GM18526 (cell line): Measurements from ENCODE around the gene MBTPS1.

Source experiments
- POLR2A ChIP-seq: IDR thresholded peaks from 3 replicates; pipeline ENCODE4 v1.6.1; 2011; ENCODE audit not compliant: insufficient read length; ENCODE audit errors: extremely low read depth

MBTPS1 gene

DNA sequence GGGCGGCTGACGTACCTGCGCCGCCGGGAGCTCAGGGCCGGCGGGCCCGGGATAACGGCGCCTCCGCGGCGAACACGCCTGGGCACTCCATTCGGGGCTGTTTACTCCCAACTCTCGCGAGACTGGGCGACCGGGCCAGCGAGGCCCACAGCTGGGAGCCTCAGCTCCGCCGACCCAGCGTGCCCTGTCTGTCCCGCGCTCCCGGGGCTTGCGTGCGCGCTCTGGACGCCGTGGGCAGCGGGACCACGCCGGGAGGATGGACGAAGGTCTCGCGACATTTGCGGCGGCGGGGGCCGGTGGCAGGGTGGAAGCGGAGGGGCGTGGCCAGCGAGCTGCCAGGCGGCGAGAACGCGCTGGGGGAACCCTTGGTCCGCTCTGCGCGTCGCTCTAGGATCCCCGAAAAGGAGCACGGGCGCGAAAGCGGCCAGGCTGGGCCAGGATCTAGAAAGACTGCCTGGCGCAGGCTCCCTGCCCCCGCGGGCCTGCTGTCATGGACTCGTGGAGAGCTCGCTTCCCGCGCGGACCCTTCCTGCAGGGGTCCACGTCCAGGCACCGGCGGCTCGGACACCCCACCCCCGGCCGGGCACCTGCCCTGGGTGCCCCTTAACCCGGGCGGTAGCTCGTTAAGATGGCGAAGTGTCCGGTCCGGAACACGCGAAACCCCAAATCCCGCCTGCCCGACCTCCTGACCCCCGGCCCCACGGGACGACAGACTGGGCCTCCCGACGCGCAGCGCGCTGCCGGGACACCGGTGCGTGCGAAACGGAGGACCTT lies at the start of gene MBTPS1:
Gene MBTPS1 (minus strand): TSS at position 223 of the 774 bp plus-strand sequence. CDS start 15,159 bp downstream, outside the sequence.
- TF ChIP-seq POLR2A, result peak; percentile 78

GRCh38 chr16:84165746-84166145 lies 49.0 kb upstream of the MBTPS1 start:
- no peak for TF ChIP-seq POLR2A

- no peak for TF ChIP-seq POLR2A
Observed at GRCh38 chr16:84161801-84162200, 45.1 kb upstream of the MBTPS1 start.

DNA sequence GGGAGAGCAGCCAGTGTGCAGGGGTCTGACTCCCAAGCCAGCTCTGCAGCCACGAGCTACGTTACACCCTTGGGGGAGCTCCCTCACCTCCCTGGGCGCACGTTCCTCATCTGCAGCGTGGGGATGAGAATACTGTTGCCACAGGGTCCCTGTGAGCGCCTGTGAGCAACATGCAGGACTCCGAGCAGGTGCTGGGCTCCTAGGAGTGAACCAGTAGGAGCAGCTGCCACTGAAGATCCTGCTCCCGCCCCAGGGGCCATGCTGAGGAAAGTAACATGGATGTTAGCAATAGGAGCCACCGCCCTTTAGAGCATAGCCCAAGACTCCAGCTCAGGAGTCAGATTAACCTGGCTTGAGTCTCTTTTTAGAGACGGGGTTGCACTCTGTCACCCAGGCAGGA lies 44.3 kb upstream of the MBTPS1 start:
- TF ChIP-seq POLR2A, result no peak

DNA sequence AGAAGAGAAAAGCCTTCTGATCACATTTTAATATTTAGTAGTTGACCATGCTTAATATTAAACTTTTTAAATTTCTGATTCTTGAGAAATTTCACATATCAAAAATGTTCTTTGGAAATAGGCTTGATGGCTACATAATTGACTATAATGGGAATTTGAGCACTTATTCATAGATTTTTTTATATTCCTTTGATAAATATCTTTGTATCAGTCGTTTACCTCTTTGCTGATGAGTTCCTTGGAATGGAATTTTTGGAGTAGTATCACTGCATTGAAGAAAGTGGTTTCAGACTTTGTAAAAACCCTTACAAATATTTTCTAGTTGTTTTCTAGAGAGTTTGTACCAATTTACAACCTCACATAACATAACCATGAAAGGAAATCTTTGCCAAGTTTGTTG lies 43.1 kb upstream of the MBTPS1 start:
- no peak for TF ChIP-seq POLR2A

- no peak for TF ChIP-seq POLR2A
Observed at GRCh38 chr16:84159007-84159406, 42.3 kb upstream of the MBTPS1 start.

- TF ChIP-seq POLR2A, result no peak
Observed at GRCh38 chr16:84156342-84156784, 39.6 kb upstream of the MBTPS1 start.

GRCh38 chr16:84155771-84156170 lies 39.0 kb upstream of the MBTPS1 start:
- no peak for TF ChIP-seq POLR2A

DNA sequence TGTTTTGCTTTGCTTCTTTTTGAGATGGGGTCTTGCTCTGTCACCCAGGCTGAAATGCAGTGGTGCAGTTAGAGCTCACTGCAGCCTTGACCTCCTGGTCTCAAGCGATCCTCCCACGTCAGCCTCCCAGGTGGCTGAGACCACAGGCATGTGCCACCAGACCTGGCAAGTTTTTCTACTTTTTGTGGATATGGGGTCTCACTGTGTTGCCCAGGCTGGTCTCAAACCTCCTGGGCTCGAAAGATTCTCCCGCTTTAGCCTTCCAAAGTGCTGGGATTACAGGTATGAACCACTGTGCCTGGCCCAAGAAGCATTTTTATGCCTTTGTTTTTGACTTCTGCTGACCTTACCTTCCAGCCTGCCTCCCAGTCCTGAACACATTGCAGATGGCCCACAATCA lies 38.5 kb upstream of the MBTPS1 start:
- TF ChIP-seq POLR2A, result no peak

DNA sequence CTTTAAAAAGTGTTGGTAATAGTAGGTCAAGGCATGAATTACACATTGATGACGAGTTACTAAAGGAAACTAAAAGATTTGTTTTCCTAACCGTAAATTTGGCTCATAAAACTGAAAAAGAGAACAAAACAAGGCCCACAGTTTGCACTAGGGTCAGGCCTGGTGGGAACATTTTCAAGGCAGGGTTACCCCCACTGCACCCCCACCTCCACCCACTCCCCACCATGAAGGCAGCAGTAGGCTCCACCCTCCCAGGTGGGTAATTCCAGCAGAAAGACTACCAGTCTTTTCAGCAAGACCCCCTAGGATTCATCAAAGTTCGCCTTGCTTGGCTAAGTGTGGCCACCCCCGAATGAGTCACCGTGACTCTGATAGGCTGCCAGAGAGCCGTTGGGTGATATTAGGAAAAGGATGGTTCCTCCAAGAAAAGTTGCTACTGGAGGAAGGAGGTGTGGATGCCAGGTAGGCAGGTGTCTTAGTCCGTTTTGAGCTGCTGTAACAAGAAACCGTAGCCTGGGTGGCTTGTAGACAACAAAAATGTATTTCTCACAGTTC lies 37.0 kb upstream of the MBTPS1 start:
- TF ChIP-seq POLR2A, result no peak

DNA sequence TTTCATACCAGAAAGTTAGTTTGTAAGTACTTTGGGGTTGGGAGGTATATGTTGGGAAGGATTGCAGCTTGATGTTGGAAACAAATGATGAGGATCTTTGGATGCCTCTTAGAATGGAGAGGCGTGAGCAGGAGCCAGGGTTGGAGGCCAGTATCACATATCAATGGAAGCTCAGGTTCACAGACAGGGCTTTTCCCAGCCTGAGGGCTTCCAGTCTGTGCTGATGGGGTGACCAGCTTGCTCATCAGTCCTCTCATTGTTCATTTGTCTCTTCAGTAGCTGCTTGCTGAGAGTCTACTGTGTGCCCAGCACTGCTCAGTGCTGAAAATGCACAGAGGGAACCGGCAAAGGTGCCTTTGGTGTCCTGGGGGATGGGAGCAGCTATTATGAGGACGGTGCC lies 34.2 kb upstream of the MBTPS1 start:
- no peak for TF ChIP-seq POLR2A

GRCh38 chr16:84144859-84145639 lies 28.3 kb upstream of the MBTPS1 start, which contains the start of the genes DNAAF1 and HSDL1:
Gene DNAAF1, plus strand, starts transcription at chr16:84145308. Its CDS starts 133 bp downstream, at chr16:84145441.
Gene HSDL1, minus strand, starts transcription at chr16:84145177. Its CDS starts 13,856 bp downstream, at chr16:84131321.
- peak; percentile 61 for TF ChIP-seq POLR2A

DNA sequence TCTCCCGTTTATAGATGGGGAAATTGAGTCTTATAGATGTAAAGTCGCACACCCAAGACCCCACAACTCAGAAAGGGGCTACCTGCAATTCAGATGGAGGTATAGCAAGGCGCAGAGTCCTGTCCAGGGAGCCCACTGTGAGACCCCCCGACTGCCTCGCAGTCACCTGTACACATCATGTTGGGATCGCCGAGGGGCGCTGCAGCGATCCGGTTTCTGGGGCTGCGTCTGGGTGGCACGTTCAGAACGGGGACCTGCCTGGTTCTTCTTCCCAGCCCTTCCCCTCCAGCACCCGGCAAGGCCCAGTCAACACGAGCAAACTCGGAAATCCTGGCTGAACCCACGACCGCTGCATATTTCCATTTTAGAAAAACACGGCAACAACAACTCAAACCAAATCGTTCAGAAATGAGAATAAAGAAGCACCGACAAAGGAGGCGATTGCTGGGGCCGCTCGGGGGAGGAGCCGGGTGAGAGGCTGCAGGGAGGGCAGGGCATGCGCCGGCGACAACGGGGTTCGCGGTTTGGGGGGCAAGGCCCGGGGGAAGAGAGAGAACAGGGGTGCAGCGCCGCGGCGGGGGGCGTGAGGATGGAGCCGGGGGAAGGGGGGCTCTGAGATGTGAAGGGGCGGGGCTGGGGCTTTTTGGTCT lies 27.6 kb upstream of the MBTPS1 start:
- no peak for TF ChIP-seq POLR2A

DNA sequence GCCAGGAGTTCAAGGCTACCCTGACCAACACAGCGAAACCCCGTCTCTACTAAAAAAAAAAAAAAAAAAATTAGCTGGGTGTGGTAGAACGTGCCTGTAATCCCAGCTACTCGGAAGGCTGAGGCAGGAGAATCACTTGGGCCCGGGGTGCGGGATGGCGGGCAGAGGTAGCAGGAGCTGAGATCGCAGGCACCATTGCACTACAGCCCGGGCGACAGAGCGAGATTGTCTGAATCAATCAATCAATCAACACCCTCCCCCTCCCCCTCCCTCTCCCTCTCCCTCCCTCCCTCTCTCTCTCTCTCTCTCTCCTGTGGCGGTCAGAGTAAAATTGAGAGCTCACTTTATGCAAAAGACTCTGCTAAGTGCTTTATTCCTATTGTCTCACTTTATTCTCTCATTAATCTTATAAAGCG lies 27.1 kb upstream of the MBTPS1 start:
- TF ChIP-seq POLR2A, result no peak

DNA sequence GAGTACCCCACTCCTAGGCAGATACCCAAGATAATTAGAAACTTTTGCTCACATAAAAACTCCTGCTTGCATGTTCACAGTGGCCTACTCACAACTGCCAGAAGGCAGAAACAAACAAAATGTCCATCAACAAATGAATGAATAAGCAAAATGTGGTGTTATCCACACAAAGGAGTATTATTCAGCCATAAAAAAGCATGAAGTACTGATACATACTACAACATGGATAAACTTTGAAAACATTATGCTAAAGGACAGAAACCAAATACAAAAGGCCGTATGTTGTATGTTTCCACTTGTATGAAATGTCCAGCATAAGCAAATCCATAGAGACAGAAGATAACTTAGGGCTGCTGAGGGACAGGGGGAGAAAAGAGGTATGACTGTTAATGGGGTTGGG lies 26.3 kb upstream of the MBTPS1 start:
- no peak for TF ChIP-seq POLR2A
